Activated CD4-positive, CD25-positive, alpha-beta regulatory T cell (primary cell): ENCODE results near the gene FARP1.
"Not testable (repeated sequence)": the region's sequence is repeated elsewhere in the genome, so short reads cannot be mapped to it uniquely, and the experiment has no call there.

Experiments
- DNase-seq, 4 experiments: peaks; one replicate each; lab custom pipeline; 2025; lab: John Stamatoyannopoulos, UW

Gene FARP1

DNA sequence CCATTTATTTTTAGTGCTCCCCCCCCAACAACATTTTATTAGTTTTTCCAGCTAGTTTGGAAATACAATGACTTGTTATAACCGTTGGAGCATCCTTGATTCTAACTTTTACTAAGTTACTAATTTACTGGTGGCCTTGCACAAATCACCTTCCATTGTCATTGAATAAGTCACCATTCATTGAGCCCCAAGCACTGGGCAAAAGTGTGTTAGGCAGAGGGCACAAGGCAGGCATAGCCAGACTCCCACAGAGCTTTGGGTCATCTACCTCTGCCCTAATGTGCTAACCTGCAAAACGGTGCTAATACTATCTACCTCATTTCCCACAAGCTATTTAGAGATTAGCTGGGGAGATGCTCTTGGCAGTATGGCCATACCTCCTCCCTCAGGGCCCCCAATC is 120.9 kb downstream of the FARP1 start:
- DNase-seq = no peak

DNA sequence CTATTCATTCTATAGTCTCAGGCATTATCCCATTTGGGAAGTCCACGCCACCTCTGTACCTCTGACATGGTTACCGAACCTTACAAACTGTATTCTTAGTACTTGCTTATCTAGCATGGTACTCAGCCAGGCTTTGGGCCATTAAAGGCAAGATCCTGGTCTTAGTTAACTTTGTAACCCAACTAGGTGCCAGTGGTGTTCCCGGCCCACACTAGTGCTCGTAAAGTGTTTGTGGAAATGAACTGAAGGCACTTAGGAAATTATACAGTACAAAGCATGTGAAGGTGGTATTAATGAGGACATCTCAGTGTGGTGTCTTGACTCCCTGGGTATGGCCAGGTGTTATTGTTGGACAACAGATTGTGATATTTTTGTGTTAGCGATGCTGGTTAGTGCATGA is 122.0 kb downstream of the FARP1 start:
- no peak for DNase-seq

DNA sequence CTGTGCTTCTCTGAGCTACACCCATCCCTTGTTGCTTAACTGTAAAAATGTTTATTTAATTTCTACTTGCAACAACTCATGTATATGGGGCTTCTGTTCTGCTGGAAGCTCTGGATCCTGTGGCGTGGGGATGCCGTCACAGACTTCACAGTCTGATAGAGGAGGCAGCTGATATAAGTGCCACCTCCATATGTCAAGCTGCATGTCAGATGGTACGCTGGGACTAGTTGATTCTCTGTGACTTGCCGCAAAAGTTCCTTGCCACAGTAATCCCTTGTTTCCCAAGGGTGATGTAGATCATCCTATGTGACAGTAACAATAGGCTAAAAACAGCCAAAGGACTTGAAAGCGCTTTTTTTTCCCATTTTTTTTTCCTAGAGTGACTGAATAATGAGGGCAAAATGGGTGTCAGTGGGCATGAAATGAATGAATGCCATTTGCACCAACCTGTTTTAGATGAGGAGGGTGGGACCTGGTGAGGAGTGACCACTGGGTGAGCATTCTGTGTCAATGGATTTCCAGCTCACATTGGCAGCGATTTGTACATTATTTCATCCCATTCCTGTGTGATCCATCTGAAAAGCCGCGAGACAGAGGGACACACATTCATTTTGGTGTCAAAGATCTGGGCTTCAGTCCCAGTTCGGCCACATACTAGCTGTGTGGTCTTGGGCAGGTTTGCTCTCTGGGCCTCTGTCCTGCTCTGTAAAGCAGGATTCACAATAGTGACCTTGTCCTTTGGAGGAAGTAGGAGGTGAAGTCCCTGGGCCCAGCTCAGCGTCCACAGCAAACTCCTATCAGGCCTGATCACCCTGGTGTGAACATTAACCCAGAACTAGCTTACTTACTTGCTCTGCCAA is 123.0 kb downstream of the FARP1 start:
- DNase-seq = no peak

DNA sequence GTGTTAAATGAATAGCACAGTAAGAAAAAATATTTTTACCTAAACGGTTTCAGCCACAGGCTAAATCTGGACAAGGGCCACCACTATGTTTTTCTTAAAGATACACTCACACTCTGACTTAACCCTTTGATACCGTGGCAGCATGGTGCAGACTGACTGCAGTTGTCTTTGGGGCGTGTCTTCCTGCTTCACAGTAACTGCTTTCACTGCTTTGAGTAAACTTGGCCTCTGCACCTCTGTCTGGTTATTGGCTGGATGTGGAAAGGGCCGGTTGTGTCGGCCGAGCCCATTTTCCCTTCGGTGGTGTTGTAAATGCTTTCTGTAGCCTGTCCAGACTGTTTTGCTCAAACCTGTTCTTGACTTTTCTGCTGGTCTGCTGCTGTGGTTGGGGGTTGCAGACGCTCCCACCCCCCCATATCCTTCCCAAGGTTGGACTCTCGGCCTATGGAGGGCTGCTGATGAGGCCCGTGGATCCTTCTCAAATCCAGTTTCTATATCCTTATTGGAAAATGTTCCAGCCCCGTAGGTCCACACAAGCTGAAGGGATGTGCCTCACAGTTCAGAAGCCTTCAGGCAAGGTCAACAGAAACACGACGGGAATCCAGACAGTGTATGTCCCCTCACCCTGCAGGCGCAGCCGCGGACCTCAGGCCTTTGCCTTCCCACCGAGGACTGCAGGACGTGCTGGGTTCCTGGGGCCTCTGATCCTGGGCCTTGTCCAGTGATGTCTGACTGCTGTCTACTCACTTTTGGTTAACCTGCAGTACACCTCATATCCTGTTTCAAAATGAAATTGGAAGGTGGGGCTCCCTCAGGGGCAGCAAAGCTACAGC is 124.4 kb downstream of the FARP1 start:
- DNase-seq = no peak

DNA sequence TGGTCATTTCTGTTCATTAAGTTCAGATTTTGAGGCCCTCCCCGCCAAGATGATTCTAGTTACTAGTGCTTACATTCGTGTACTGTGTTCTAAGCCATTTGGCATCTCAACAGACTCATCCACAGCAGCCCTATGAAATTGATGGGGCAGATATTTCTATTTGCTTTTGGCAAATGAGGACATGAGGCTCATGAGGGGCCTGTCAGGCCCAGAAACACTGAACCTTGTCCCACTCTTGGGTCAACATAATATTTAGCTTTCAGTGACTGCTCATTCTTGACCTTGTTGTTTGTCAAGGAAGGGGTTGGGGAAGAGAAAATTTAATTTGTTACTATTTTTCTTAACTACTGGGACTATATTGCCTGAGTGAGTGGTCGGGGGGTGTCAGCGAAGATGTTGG is 126.5 kb downstream of the FARP1 start:
- no peak for DNase-seq

DNA sequence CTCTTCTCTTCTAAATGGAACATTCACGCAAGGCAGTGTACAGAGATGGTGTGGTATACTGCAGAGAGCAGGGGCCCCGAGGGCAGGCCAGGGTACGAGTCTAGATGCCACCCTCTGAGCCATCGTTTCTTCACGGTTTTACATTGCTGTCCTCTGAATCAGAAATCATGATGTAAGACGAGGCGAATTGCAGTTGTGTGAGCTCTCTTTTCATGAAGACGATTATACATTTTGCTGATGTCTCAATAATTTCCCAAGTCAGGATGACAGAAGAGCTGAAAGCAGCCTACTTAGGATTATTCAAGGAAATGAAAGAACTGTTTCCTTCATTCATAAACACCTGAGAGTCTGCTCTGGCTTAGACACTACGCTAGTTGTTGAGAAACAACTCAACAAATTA is 127.9 kb downstream of the FARP1 start:
- no peak for DNase-seq

DNA sequence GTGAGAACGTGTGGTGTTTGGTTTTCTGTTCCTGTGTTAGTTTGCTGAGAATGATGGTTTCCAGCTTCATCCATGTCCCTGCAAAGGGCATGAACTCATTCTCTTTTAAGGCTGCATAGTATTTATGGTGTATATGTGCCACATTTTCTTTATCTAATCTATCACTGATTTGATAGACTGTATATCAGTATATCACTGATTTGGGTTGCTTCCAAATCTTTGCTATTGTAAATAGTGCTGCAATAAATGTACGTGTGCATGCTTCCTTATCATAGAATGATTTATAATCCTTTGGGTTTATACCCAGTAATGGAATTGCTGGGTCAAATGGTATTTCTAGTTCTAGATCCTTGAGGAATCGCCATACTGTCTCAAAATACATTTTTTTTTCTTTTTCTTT is 128.8 kb downstream of the FARP1 start:
- DNase-seq = not testable (repeated sequence)

DNA sequence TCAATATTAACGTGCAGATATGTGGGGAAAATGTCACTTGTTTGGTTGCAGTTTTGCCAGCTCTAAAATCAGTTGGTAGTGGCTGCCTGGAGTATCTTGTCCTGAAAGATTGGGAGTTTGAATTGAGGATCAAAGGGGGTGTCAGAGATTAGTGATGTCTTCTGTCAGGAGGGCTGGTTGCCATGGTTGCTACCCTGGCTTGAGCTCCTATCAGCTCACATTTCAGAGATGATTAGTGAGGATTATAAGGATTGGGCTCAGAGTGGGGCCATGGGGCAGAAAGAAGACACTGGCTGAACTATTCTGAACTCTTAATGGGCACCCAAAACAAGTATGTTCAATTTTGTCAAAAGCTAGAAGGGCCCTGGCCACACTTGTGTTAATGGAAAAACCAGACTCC is 129.7 kb downstream of the FARP1 start:
- DNase-seq = no peak

DNA sequence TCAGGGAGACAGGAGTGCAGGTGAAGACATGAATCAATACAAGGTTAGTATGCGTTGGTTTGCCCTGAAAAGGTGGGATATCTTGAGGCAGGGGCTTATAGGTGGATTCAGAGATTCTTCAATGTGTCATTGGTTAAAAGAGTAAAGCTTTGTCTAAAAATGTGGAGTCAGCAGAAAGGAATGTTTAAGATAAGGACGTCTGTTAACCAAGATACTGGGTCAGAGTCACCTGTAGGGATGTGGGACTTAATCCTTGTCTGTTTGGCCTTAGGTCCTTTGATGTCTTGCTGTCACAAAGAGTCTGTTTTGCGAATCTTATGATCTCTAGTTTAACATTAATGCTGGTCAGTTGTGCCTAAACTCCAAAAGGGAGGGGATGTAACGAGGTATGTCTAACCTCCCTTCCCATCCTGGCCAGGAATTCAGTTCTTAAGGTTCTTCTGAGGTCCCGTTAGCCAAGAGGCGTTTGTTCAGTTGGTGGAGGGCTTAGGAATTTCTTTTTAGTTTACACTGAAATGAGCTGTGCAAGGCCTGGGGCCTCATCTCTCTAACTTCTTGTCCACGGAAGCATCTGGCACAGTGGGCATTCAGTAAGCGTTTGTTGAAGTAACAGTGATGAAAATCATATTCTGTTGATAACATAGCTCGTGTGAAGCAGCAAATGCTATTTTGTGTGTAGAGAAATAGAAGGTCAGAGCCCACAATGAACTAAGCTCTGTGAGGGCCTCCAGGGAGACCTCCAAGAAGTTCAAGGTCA is 130.4 kb downstream of the FARP1 start:
- DNase-seq = no peak

DNA sequence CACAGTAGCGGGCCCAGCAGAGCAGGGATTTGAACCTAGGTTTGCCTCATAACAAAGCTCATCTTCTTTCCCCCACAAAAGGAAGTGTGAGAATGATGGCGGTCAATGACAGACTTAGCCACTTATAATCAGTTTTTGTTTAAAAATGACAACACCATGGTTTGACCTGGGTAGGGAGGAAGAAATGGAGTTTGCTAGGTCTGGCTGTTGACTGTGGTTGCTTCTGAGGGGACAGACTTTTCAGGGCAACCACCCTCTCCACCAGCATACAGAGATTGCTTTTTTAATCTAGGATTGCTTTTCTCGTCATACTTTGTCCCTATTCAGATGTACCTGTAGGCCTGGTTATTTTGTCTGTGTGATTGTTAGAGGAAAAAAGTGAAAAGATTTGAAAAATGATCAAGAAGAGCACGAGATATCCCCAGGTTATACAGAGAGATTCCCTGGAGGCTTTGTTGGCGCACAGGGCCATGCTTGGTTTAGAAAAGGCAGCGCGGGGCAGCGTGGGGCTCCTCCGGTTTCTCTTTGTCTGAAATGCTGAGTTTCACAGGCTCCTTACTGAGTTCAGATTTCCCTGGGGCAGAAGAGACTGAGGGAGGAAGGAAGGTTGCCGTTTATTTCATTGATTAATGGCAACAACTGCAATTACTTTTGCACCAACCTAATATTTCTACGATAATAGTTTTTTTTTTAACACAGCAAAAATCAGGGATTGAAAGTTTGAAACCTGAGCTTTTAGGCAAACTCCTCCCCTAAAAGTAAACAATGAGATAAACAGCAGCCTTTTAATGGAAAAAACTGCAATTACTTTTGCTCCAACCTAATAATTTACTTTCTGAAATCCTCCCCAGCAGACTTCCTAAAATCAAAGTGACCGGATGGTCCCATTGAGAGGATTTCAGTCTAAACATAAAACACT is 131.2 kb downstream of the FARP1 start:
- DNase-seq = no peak

DNA sequence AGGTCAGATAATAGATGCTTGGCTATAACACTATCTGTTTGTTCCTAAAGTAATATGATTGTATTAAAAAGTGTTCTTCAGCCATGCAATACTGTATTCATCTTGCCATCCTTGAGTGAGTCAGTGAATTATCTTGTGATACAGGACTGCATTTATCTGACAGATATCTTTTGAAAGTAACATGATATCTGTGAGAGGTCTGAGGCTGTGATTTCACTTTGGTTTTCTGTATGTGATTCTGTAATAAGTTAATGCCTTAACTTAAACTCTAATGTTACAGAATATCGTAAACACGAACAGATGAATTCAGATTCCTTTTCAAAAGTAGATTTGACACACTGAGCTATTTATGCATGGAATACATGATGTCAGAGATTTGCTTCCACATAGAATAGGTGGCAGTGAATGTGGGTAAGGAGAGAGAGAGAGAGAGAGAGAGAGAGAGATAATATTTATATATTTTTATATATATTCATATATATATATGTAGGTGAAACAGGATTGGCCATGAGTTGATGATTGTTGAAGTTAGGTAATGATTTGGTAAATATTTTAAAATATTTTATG is 132.1 kb downstream of the FARP1 start:
- no peak for DNase-seq

DNA sequence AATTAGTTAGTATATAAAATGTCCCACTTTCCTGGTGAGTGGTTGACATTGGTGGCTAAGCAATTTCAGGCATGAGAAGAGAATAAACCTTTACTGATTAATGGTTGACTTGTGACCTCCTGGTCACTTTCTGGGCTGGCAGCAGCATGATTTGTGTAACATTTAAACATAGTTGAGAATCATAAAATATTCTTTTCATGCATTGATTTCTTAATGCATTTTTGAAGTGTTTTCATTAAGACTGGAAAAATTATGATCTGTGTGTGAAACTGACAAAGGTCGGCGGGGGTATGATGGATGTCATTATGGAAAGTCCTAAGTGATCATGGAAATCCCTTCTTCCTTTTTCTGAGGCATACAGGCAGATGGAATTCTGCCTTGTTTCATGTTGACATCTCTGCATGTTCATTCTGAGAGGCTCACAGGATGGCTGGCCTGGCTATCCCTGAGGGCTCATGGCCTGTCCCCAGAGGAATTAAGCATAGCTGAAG is 132.8 kb downstream of the FARP1 start:
- no peak for DNase-seq

DNA sequence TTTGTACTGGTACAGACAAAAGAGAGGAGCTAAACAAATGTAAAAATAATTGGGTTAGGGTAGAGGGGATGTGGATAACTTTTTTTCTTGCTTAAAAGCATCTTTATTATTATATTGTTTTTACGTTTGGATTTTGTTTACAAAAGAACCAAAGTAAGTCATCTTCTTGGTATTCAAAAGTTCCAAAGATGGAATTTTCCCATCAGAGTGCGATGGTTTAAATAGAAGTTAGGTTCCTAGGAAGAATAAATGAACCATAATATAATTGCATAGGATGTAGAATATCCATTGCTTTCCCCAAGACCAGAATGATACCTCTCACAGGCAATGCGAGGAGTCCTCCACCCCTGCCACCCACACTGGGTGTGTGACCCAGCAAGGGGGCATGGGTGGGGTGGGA is 133.6 kb downstream of the FARP1 start:
- DNase-seq = no peak

DNA sequence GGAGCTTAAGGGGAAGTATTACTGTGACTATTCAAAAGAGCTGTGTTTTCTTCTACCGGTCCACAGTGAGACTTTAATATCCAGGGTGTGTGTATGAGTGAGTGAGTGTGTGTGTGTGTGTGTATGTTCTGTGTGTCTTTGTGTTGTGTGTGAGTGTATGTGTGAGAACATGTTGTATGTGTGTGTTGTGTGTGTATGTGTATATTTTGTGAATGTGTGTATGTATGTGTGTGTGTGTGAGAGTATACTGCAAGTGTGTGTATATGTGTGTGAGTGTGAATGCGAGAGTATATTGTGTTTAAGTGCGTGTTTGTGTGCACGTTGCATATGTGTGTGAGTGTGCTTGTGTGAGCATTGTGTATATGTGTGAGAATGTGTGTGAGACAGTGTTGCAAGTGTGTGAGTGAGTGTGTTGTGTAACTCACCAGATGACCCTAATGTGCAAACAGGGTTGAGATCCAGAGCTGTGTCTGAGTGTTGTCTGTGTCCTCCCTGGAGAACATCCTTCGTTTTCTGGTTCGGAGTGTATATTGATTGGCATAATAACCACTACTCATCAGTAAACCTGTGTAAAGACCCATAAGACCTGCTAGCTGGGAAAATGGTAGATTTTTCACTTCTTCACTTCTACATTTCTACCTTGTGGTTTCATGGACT is 135.3 kb downstream of the FARP1 start:
- DNase-seq = no peak

DNA sequence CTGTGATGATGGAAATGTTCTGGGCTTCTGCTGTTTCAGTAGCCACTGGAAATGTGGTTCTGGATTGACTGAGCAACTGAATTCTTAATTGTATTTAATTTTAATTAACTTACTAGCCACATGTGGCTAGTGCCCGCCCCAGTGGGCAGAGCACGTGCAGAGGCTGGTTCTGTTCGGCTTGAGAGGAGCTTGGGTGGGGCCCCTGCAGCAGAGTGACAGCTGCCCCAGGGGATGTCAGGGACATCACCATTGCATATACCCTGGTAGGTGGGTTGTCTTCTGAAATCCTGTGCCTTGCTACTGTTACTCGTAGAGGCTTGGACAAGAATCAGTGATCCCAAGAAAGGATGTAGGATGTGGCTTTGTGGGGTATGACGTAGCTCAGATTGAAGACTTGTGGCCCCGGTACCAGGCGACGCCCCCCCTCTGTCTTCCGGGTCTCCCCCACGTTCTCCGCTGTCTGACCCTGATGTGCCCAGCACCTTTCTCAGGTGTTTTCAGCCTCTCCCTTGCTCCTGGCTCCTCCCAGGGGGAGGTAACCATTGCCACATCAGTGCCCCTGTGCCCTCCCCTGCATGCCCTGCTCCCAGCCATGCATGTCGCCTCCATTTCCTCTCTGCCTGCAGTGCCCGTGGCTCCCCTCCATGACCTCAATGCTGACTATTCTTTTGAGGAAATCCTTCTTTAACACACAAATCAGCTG is 136.7 kb downstream of the FARP1 start:
- DNase-seq = no peak

DNA sequence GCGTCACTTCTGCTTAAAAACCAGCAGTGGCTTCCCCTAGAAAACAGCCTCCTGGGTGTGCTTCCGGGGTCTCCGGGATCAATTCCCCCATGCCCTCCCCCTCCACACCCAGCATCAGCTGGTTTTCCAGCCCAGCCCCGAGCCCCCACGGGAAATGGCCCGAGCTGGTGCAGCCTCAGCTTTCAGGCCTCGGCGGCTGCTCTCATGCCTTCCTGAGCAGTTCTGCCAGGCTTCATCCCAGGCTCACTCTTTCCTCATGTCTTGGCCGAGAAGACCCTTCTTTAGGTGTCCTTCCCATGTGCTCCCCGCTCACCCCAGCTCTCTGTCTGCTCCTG is 137.2 kb downstream of the FARP1 start:
- DNase-seq = no peak

DNA sequence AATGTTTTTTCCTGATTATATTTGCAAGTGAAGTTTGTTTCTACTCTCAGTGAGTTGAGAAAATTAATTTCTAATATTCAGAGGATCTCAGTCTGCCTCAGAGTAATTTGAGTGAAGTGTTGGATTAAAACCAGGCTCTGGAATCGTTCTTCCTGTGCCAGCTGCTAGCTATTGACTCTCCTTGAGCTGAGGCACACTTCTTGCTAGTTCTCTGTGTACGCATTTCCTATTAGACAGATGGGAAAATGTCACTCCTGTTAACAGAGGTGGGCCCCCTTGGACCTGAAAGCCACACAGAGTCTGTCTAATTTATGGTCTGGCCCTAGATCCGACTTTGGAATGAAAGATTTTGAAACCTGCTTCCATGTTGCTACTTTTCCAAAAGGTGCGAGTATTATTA is 141.8 kb downstream of the FARP1 start:
- no peak for DNase-seq

DNA sequence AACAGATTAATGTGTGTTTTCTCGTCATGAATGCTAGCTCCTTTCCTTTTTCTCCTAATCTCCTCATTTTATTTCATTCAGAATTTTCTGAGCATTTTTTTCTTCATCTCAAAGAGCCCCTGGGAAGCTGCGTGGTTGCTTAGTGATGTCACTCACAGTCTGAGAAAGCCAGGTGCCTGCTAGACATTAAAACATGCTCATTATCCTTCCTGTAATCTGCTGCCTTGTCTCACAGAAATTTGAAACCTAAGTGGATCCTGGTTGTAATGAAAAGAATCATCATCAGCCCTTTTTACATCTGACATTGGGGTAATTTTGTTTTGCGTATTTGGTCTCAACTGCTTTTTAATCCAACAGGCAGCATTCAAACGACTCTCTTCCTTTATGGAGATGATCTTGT is 142.4 kb downstream of the FARP1 start:
- no peak for DNase-seq

DNA sequence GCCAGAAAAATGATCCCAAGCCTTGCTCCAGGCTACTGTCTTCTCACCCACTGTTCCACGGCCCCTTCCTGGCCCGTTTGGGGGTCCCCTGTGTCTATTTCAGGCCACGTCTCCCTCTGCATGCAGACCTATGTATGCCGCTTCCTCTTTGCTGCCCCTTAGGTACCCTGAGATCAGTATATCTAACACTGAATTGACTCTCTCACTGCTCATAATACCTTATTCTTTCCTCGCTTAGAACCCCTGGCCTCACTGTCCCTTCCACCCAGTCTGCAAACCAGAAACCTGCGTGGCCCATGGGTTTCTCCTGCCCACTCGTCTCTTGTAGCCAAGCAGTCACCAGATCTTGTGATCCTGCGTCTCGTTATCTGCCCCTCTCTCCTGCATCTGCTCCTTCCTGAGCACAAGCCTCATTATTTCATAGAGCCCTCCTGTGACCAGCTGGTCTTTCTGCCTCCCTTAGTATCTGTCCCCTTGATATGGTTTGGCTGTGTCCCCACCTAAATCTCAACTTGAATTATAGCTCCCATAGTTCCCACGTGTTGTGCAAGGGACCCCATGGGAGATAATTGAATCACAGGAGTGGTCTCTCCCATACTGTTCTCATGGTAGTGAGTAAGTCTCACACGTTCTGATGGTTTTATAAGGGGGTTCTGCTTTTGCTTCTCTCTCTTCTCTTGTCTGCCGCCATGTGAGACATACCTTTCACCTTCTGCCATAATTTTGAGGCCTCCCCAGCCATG is 143.1 kb downstream of the FARP1 start:
- DNase-seq = no peak
